GM12872 (cell line): ENCODE results near the gene RCBTB2.

Source experiments
- TF ChIP-seq, protein P1 (sequence below): IDR thresholded peaks from 3 replicates; pipeline ENCODE4 v1.5.1; 2011; ENCODE audit warnings: low read depth, mild to moderate bottlenecking, low read length, moderate library complexity; ENCODE audit not compliant: insufficient read depth

The RCBTB2 gene

GRCh38 chr13:48575031-48575430 is 42.2 kb upstream of the RCBTB2 start:
- TF ChIP-seq, protein P1, sequence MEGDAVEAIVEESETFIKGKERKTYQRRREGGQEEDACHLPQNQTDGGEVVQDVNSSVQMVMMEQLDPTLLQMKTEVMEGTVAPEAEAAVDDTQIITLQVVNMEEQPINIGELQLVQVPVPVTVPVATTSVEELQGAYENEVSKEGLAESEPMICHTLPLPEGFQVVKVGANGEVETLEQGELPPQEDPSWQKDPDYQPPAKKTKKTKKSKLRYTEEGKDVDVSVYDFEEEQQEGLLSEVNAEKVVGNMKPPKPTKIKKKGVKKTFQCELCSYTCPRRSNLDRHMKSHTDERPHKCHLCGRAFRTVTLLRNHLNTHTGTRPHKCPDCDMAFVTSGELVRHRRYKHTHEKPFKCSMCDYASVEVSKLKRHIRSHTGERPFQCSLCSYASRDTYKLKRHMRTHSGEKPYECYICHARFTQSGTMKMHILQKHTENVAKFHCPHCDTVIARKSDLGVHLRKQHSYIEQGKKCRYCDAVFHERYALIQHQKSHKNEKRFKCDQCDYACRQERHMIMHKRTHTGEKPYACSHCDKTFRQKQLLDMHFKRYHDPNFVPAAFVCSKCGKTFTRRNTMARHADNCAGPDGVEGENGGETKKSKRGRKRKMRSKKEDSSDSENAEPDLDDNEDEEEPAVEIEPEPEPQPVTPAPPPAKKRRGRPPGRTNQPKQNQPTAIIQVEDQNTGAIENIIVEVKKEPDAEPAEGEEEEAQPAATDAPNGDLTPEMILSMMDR = no peak

- TF ChIP-seq, protein P1 = no peak
Measured at GRCh38 chr13:48574041-48574796, 41.3 kb upstream of the RCBTB2 start.

DNA sequence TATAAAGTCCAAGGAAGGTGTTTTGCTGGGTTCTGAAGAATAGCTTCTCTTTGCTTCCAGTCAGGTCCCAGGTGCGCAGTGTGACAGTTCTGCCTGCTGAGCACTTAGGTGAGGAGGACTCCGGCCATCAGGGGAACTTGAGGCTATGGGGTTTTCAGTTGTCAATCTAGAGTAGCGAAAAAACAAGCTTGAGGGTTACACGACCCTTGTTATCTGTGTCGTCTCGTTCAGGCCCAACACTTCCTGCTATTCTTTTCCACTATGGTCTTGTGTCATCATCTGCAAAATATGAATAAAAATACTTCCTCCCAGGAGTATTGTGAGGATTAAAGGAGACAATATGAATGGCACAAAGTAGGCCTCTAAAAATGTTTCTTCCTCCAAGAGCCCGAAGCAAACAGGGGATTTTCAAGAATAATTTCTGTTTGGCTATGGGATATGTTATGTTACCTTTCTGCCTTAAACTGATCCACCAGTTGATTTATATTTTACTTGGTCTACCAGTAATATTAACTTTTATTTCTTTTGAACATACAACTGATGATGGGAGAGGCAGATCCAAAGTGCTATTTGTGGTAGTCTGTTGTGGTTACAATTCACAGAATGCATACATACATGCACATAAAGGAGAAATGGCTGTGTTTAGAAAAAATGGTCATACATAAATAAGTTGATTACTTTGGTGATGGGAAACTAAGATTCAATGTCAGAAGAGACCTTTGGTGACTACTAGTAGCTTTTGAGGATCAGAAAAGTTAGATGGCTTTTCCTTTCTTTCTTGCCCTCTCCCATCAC is 40.5 kb upstream of the RCBTB2 start:
- TF ChIP-seq, protein P1 = no peak

DNA sequence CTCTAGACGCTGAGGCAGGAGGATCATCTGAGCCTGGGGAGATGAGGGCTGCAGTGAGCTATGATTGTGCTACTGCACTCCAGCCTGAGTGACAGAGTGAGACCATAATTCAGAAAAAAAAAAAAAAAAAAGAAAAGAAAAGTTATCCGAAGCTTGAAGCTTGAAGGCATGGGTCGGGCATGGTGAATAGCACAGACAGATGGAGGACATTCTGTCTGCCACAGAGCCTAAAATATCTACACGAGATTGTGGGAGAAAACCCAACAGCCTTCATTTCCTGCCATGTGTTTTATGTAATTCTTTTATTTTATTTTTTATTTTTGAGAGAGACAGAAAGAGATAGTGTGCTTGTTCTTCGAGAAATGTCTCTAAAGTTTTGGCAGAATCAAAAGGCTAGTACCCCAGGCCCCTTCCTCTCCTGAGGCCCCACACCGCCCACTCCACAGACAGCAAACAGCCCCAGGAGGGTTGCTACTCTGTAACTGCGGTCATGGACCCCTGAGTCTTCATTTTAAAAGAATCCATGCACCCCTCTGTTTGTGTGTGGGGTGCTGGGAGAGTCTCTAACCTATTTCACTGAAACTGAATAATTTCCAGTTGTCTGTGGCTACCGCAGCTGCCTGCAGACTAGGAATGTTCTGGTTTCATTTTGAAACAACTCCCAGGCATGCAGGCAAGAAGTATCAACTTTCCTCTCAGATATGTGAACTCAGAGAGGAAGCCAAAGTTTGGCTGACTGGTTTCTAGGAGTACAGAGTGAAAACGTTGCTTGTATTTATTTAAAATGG is 38.4 kb upstream of the RCBTB2 start:
- TF ChIP-seq, protein P1 = no peak

GRCh38 chr13:48570216-48570828 is 37.4 kb upstream of the RCBTB2 start:
- TF ChIP-seq, protein P1 = no peak

DNA sequence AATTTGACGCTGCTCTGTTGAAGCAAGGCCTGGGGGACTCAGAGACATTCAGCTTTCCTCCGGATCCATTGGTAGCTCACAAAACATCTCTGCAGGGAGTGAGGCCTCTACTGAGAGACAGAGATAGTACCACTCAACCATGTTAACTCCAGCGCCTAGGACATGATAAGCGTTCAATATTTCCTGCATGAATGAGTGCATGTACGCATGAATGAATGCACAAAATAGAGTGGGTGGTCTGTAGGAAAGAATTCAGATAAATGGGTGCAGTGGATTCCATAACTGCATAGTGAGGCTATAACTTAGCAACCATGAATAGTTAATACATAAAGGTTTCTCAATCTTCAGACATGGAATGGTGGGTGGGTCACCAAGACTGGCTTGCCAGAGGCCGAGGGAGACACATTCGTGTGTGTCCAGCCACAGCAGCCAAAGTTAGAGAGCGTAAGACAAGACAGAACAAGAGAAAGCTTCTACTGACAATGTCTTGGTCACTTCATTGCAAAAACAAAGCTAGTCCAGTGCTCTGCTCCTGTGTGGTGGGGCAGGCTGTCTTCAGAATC is 36.3 kb upstream of the RCBTB2 start:
- TF ChIP-seq, protein P1 = no peak
